ENCODE data around the gene CREB5. TPM values are rescaled to one million over a fixed set of nuclear protein-coding genes. Genes with fewer than 3 reads are reported as not detected.

The CREB5 gene
- total RNA-seq, 4 donors from 2014 or later = 11.9 to 25.3 (median 14.4) TPM

- no peak for TF ChIP-seq CTCF (IDR thresholded peaks at IDR 0.05; ENCODE audit: low read depth)
Measured at GRCh38 chr7:28836716-28837115, 424.4 kb downstream of the CREB5 start.

GRCh38 chr7:28837216-28837615 lies 424.9 kb downstream of the CREB5 start:
- TF ChIP-seq CTCF (IDR thresholded peaks at IDR 0.05; ENCODE audit: low read depth) = no peak

GRCh38 chr7:28840592-28840995 lies 428.3 kb downstream of the CREB5 start:
- no peak for TF ChIP-seq CTCF (IDR thresholded peaks at IDR 0.05; ENCODE audit: low read depth)

- TF ChIP-seq CTCF (IDR thresholded peaks at IDR 0.05; ENCODE audit: low read depth) = no peak
Measured at GRCh38 chr7:28841766-28842165, 429.4 kb downstream of the CREB5 start.

- no peak for TF ChIP-seq CTCF (IDR thresholded peaks at IDR 0.05; ENCODE audit: low read depth)
Measured at GRCh38 chr7:28842769-28843295, 430.5 kb downstream of the CREB5 start.

GRCh38 chr7:28845106-28845505 lies 432.8 kb downstream of the CREB5 start:
- TF ChIP-seq CTCF (IDR thresholded peaks at IDR 0.05; ENCODE audit: low read depth) = no peak

GRCh38 chr7:28847176-28847575 lies 434.9 kb downstream of the CREB5 start:
- TF ChIP-seq CTCF (IDR thresholded peaks at IDR 0.05; ENCODE audit: low read depth) = no peak

Measured in subcutaneous adipose tissue (tissue), 4 donors.